ENCODE results near the gene ATOH8. TPM values are rescaled to one million over a fixed set of nuclear protein-coding genes. Genes with fewer than 3 reads are reported as not detected.

Gene ATOH8
- total RNA-seq, 1 experiment from 2014 or later, result 0.20 TPM

DNA sequence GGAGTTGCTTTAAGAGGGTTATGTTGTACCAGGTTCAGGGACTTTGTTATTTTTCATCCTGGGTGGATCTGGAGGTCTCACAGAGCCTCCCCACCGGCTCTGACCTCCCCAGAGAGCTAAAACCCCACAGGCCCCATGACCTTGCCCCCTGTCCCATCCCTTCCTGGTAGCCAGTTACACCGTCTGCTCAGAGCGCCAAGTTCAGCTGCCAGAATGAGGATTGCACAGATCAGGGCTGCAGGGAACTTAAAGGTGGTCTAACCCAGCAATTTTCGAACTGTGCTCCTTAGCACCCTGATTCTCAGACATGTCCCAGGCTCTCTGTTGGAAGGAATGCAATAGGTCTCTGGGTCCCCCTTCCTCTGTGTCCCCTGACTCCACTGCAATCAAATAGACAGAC lies 32.1 kb downstream of the ATOH8 start:
- H3K9me3 Mint-ChIP-seq, result no peaks in the 10 kb centered on the region
- H4K8ac ChIP-seq (replicated peaks; ENCODE audit: insufficient read length, low read depth, low read length), result no peak overlapping the region
- H3K14ac ChIP-seq (ENCODE audit: insufficient read depth, low read length), result no peak overlapping the region
- no peaks in the 10 kb centered on the region for H3K27me3 ChIP-seq (ENCODE audit: insufficient read depth, low read length)
- no peak overlapping the region for H2AK5ac ChIP-seq (ENCODE audit: insufficient read length, low read length)
- no peaks in the 10 kb centered on the region; a peak in 1 of 7 replicates for H3K36me3 Mint-ChIP-seq (ENCODE audit: insufficient read depth in 1 of 3, low read depth in 3 of 3)
- H3K9me3 ChIP-seq (ENCODE audit: control insufficient read depth, low read depth, low read length), result no peaks in the 10 kb centered on the region
- TF ChIP-seq, protein P1, sequence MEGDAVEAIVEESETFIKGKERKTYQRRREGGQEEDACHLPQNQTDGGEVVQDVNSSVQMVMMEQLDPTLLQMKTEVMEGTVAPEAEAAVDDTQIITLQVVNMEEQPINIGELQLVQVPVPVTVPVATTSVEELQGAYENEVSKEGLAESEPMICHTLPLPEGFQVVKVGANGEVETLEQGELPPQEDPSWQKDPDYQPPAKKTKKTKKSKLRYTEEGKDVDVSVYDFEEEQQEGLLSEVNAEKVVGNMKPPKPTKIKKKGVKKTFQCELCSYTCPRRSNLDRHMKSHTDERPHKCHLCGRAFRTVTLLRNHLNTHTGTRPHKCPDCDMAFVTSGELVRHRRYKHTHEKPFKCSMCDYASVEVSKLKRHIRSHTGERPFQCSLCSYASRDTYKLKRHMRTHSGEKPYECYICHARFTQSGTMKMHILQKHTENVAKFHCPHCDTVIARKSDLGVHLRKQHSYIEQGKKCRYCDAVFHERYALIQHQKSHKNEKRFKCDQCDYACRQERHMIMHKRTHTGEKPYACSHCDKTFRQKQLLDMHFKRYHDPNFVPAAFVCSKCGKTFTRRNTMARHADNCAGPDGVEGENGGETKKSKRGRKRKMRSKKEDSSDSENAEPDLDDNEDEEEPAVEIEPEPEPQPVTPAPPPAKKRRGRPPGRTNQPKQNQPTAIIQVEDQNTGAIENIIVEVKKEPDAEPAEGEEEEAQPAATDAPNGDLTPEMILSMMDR (conservative IDR thresholded peaks at IDR 0.05), result no peak
- no peak overlapping the region for H4K5ac ChIP-seq (ENCODE audit: insufficient read length, low read depth, low read length)
- H2BK5ac ChIP-seq (ENCODE audit: insufficient read length, low read length), result no peak overlapping the region
- no peak overlapping the region for H3K9ac ChIP-seq (ENCODE audit: extremely low read depth, insufficient read length, low read length)
- no peak overlapping the region for H4K91ac ChIP-seq (ENCODE audit: insufficient read length, low read depth, low read length)
- peak overlapping the region in 1 of 3 experiments; percentile 40; a peak in 1 of 7 replicates for H3K27ac Mint-ChIP-seq
- no peak overlapping the region for H3K23ac ChIP-seq (ENCODE audit: insufficient read length, low read depth, low read length)
- H3K18ac ChIP-seq (ENCODE audit: insufficient read length, low read depth, low read length), result no peak overlapping the region
- no peaks in the 10 kb centered on the region for H3K4me1 ChIP-seq (ENCODE audit: insufficient read depth, low read length)
- H3K4me3 Mint-ChIP-seq, result no peak overlapping the region
- H3K23me2 ChIP-seq (ENCODE audit: insufficient read length, low read depth, low read length, poor library complexity, severe bottlenecking), result no peaks in the 10 kb centered on the region
- no peaks in the 10 kb centered on the region for H4K20me1 ChIP-seq (ENCODE audit: control insufficient read depth, insufficient read depth, insufficient read length)
- H3K27ac ChIP-seq (ENCODE audit: insufficient read length, low read depth, low read length), result no peak overlapping the region
- no CpG with 5 or more reads among the region's 4 CpGs for WGBS (ENCODE audit: extremely low coverage, insufficient read length, low lambda C conversion rate)
- H3K27me3 Mint-ChIP-seq (ENCODE audit: low read depth), result peaks cover 3% of the 10 kb centered on the region
- no peak overlapping the region for H2BK15ac ChIP-seq (ENCODE audit: low read depth, low read length)
- no peaks in the 10 kb centered on the region for H3K79me1 ChIP-seq (ENCODE audit: insufficient read depth, low read depth, low read length, poor library complexity, severe bottlenecking)
- DNase-seq, result no peak
- H3T11ph ChIP-seq (ENCODE audit: low read length), result no peak overlapping the region
- no peak overlapping the region for H2BK120ac ChIP-seq (ENCODE audit: low read depth, low read length, poor library complexity, severe bottlenecking)
- peaks cover 4 to 14% of the 10 kb centered on the region in 2 experiments; a peak in 3 of 4 replicates for H3K4me1 Mint-ChIP-seq
- H3K4ac ChIP-seq (ENCODE audit: low read depth, low read length), result no peak overlapping the region
- no peak overlapping the region for H2BK20ac ChIP-seq (ENCODE audit: low read depth, low read length, poor library complexity, severe bottlenecking)
- H3K79me2 ChIP-seq (ENCODE audit: insufficient read depth, low read length), result no peaks in the 10 kb centered on the region
- no peak overlapping the region for H3K4me2 ChIP-seq (ENCODE audit: insufficient read depth, insufficient read length, low read length)
- no peak overlapping the region for H3K56ac ChIP-seq (ENCODE audit: insufficient read length, low read depth, low read length)
- no peak overlapping the region for H2BK12ac ChIP-seq (ENCODE audit: insufficient read length, low read depth, low read length)
- no peak overlapping the region for H2AFZ ChIP-seq (ENCODE audit: low read length)
